ENCODE results near the gene ZMPSTE24. TPM values are rescaled to one million over a fixed set of nuclear protein-coding genes. Genes with fewer than 3 reads are reported as not detected.

ZMPSTE24 gene
- total RNA-seq, 4 donors from 2014 or later = 14.9 to 29.8 (median 27.4) TPM

DNA sequence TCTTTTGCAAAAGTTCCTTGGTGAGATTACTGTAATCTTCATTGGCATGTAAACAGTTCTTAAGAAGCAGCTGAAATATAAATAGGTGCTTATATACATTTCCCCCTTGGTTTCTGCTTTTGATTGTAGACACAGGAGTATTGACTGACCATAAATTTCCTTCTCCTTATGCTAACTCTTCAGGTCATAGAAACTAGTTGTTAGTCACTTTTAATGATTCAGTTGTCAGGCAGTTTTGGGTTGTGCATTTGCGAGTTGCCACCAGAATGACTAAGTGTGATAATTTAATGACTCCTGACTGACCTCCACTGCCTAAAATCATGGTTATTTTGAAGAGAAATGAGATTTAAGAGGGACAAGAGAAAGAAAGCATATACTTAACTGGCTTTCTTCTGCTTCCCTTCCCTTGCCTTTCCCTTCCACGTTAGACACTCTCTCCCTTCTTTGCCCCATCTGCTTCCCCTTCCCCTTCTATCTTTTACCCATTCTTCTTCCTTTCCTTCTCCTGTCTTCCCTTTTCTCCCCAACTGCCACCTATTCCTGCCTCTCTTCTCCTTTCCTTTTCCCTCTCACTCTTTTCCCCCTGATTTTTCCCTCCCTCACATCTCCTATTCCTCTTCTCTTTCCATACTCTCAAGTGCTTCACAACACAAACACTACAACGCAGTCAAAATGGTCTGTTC, 12.3 kb downstream of the ZMPSTE24 start:
- 72 to 80% methylated on average over 3 of the region's 3 CpGs for WGBS, 2 donors
- no peak for TF ChIP-seq POLR2A (IDR thresholded peaks at IDR 0.05)
- TF ChIP-seq, protein P1, sequence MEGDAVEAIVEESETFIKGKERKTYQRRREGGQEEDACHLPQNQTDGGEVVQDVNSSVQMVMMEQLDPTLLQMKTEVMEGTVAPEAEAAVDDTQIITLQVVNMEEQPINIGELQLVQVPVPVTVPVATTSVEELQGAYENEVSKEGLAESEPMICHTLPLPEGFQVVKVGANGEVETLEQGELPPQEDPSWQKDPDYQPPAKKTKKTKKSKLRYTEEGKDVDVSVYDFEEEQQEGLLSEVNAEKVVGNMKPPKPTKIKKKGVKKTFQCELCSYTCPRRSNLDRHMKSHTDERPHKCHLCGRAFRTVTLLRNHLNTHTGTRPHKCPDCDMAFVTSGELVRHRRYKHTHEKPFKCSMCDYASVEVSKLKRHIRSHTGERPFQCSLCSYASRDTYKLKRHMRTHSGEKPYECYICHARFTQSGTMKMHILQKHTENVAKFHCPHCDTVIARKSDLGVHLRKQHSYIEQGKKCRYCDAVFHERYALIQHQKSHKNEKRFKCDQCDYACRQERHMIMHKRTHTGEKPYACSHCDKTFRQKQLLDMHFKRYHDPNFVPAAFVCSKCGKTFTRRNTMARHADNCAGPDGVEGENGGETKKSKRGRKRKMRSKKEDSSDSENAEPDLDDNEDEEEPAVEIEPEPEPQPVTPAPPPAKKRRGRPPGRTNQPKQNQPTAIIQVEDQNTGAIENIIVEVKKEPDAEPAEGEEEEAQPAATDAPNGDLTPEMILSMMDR (IDR thresholded peaks at IDR 0.05) = no peak
- no peak overlapping the region for H3K4me3 ChIP-seq (ENCODE audit: low read depth, poor library complexity, severe bottlenecking)
- intact Hi-C loops (cut with DNase I; ENCODE audit: low total_unique reads) = no loop called here
- no peak for DNase-seq (ENCODE audit: low spot score in 2 of 2)

DNA sequence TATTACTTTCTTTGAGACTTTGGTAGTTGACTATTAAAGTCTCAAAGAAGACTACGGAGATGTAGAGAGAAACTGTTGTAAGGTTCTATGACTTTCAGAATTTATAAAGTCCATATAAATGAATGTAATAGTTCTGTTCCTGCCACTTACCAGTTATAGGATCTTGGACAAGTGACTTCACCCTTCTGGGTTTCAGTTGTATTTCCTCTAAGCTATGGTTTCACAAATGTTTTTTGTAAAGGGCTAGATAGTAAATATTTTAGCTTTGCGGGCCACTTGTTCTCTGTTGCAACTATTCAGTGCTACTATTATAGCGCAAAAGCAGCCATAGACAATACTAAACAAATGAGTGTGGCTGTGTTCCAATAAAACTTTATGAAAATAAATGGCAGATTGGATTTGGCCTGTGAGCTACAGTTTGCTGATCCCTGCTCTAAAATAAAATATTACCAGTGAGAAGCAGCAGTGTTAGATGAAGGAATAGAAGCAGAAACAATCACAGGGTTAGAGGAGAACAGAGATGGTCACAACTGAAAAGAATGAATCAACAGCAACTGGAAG, 14.7 kb downstream of the ZMPSTE24 start:
- no peak for DNase-seq (ENCODE audit: low spot score in 2 of 2)
- H3K4me3 ChIP-seq (ENCODE audit: low read depth, poor library complexity, severe bottlenecking) = no peak overlapping the region
- intact Hi-C loops (cut with DNase I; ENCODE audit: low total_unique reads) = no loop called here
- no peak for TF ChIP-seq POLR2A (IDR thresholded peaks at IDR 0.05)
- TF ChIP-seq, protein P1 (IDR thresholded peaks at IDR 0.05) = no peak
- 94 to 96% methylated on average over 3 of the region's 3 CpGs for WGBS, 2 donors

DNA sequence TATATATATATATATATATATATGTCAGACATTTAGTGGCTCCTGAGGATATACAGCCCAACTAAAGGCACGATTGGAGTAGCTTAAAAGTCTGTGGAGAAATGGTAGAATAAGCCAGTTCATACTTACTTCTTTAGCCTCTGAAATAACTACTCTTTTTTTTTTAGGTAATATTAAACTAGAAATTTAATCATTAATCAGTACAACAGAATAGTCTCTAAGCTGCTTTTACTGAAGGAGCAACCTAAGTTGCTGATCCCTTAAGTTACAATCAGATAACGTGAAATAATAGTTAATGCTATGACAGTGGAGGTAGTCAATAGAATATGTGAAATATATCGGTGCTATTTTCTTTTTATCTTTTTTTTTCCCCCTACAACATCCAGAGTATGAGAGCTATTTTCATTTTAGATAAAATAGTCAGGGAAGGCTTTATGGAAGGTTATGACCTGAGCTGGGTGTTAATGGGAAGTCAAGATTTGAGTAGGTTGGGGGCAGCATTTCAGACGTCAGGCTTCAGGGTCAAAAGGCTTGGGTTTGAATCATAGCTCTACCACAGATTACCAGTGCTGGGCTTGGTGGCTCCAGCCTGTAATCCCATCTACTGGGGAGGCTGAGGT, 15.6 kb downstream of the ZMPSTE24 start:
- intact Hi-C loops (cut with DNase I; ENCODE audit: low total_unique reads) = no loop called here
- no peak for TF ChIP-seq POLR2A (IDR thresholded peaks at IDR 0.05)
- TF ChIP-seq, protein P1 (IDR thresholded peaks at IDR 0.05) = no peak

GRCh38 chr1:40274331-40274730, 16.3 kb downstream of the ZMPSTE24 start:
- intact Hi-C loops (cut with DNase I; ENCODE audit: low total_unique reads) = no loop called here
- 95 to 98% methylated on average over 2 of the region's 2 CpGs for WGBS, 2 donors
- no peak for TF ChIP-seq POLR2A (IDR thresholded peaks at IDR 0.05)
- TF ChIP-seq, protein P1 (IDR thresholded peaks at IDR 0.05) = no peak
- no peak for DNase-seq (ENCODE audit: low spot score in 2 of 2)
- no peak overlapping the region for H3K4me3 ChIP-seq (ENCODE audit: low read depth, poor library complexity, severe bottlenecking)

More for the DNA sequence above, 15.6 kb downstream of the ZMPSTE24 start:
- H3K4me3 ChIP-seq (ENCODE audit: low read depth, poor library complexity, severe bottlenecking) = no peak overlapping the region
- 95 to 96% methylated on average over 4 of the region's 4 CpGs for WGBS, 2 donors
- no peak for DNase-seq (ENCODE audit: low spot score in 2 of 2)

DNA sequence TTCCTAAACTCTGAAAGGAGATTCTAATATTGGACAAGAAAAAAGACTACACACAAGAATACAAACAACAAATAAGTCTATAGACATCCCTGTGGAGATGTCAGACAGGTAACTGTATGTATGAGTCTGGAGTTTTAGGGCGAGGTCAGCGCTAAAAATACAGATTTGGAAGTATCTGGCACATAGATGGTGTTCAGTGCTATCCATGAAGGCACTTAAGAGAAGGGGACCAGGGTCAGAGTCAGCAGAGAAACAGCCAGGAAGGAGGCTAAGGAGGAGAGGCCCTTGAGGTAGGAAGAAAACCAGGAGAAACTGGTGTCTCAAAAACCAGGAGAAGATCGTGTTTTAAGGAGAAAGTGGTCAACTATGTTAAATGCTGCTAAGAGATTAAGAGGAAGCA, 18.1 kb downstream of the ZMPSTE24 start:
- no peak overlapping the region for H3K4me3 ChIP-seq (ENCODE audit: low read depth, poor library complexity, severe bottlenecking)
- intact Hi-C loops (cut with DNase I; ENCODE audit: low total_unique reads) = no loop called here
- WGBS, 2 donors = 93 to 96% methylated on average over 3 of the region's 3 CpGs
- DNase-seq (ENCODE audit: low spot score in 2 of 2) = no peak
- no peak for TF ChIP-seq POLR2A (IDR thresholded peaks at IDR 0.05)
- TF ChIP-seq, protein P1 (IDR thresholded peaks at IDR 0.05) = no peak

Data from lower leg skin (tissue), 4 donors.